ENCODE measurements around the gene PEAK1.
"Not testable (repeated sequence)": the region's sequence is repeated elsewhere in the genome, so short reads cannot be mapped to it uniquely, and the experiment has no call there.

The PEAK1 gene

DNA sequence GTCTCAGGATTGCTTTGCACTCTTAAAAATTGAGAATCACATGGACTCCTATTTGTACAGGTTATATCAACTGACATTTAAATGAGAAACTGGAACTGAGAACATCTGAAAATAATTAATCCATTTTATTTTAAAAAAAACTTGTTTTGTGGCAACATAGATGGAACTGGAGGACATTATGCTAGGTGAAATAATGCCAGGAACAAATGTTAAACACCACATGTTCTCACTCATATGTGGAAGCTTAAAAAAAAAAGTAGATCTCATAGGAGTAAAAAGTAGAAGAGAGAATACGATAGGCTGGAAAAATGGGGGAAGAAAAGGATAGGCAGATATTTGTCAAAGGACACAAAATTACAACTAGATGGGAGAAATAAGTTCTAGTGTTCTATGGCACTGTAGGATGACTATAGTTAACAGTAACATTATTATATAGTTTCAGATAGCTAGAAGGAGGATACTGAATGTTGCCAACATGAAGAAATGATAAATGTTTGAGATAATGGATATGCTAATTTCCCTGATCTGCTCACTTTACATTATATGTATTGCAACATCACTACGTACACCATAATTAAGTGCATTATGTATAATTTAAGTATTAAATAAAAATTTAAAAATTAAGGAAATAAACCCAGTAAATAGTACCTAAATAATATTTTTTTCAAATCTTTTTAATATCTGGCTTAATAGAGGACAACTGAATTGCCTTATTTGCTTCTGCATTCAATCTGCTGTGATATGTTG, 248.5 kb downstream of the PEAK1 start:
- no peak for DNase-seq (ENCODE audit: low read depth)

DNA sequence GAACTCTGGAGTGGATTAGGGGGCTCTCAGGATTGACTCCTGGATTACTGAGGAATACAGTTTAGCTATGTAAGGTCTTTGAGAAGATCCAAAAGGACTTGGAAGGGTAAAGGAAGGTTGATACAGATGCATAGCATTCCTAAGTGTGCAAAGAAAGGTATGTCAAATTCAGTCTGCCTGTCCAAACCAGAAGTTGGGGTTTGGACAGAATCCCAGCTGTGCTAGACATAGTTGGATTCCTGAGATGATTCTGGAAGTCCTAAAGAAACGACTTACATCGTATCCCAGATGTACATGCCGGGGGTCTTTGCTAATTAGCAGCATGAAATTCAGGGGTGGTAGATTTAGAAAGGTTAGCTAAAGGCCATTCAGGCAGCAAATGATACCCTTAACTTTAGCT, 251.3 kb downstream of the PEAK1 start:
- no peak for DNase-seq (ENCODE audit: low read depth)

DNA sequence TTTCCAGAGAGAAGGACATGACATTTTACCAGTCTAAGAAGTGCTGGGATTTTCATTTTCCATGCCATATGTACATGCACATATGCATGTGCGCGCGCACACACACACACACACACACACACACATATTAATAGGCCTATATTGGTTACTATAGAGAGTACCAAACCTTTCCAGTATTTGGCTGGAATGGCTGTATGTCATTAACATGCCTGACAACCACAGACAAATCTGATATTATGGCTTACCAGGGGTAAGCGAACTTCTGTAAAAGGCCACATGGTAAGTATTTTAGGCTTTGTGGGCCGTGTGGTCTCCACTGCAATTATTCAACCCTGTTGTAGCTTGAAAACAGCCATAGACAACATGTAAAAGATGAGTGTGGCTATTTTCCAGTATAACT, 251.8 kb downstream of the PEAK1 start:
- DNase-seq (ENCODE audit: low read depth), result no peak

DNA sequence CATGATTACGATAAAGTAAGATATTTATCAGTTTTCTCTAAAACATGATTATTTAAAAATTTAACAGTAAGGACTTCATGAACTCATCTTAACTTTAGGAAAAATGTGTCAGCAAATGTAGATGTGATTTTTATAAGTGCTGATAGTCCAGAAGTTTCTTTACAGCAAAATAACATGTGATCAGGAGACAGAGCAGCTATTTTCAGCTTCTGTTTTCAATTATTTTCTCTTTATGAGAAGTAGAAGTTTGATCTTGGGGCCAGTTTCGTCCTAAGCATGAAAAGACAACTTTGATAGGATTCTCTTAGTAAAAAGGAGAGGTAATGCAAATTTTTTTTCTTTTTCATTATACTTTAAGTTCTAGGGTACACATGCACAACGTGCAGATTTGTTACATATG, 252.5 kb downstream of the PEAK1 start:
- DNase-seq (ENCODE audit: low read depth), result no peak

DNA sequence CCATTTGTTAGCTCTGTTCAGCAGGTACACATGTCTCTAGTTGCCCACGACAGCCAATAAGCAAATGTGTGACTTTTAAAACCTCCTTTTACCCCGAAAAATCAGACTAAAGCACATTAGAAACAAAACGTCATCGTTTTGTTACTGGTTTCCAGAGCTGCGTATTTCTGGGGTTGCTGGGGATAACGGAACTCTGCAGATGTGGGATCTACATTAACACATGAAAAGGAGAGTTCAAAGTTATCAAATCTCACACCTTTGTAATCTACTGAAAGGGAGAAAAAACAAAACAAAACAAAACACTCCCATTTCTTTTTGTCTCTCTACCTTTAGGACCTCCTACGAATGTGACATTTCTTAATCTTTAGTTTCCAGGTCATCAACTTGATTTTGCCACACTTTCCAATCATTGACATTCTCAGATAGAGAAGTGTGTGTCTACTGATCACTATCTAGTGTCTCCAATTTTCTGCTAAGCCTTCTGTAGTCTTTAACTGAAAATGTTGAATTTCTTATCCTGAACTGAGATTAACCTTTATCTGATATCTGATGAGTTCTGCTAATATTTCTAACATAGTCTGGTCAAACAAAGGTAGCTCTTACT, 256.0 kb downstream of the PEAK1 start:
- no peak for DNase-seq (ENCODE audit: low read depth)

DNA sequence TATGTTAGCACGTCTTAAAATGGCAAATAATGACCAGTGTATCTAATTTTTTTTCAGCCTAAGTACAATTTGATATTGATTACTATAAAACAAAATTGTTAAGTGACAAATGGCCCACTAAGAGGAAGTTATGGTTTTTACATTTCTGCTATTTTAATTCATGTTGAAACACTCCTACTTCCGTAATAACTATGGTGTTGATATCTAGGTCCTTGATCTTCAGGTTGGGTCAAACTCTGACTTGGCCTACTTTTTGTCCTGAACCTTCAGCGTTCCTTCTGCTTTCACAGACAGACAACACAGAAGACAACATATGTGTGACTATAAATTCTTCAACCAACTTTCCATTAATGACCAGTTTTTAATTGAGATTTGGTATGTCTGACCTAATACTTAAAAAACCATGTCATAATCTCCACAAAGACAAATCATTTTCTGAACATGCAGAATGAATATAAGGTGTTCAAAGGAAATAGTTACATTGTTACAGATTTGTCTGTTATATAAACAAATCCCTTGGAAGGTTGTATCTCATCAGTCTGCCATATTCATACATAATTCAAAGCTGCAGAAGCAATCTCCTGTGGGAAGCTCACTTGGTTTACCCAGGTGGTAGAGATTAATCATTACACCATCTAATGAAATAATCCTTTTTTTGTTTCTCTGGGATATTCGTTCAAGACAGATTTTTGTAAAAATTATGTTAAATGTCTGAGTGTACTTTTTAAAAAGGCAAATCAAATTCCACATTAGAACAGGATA, 256.9 kb downstream of the PEAK1 start:
- no peak for DNase-seq (ENCODE audit: low read depth)

DNA sequence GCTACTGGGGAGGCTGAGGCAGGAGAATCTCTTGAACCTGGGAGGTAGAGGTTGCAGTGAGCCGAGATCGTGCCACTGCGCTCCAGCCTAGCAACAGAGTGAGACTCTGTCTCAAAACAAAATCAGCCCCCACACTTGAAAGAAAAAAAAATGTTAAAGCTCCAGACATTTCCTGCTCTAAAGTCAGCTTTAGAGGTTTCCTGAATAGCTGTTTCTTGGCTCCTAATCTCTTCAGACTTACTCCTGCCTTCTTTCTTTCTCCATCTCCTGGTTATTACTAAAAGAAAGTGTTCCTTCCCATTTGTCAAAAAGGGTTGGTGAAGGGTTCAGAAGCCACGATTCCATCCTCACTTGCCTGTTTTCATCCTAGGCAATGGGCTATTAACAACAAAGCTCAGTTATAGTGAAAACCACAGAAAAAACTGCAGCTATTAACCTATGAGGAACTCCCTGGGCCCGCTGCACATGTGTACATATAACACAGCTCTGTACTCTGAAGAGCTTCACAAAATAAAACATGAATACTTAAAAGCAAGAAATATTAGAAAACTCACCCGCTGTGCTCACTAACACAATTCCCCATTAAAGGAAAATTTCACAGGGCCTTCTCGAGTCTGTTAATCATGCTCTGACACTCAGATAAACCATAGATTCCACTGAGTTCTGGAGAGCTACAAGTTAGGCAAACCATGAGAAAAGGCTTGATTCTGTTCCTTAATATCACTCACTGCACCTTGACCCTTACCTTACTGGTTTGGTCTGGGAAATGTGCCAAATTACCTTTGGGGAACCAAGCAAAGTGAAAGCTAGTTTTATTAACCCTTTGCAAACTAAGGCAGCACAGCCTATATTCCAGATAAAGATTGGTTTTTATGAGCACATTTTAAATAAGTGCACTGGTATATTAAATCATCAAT, 259.1 kb downstream of the PEAK1 start:
- no peak for DNase-seq (ENCODE audit: low read depth)

DNA sequence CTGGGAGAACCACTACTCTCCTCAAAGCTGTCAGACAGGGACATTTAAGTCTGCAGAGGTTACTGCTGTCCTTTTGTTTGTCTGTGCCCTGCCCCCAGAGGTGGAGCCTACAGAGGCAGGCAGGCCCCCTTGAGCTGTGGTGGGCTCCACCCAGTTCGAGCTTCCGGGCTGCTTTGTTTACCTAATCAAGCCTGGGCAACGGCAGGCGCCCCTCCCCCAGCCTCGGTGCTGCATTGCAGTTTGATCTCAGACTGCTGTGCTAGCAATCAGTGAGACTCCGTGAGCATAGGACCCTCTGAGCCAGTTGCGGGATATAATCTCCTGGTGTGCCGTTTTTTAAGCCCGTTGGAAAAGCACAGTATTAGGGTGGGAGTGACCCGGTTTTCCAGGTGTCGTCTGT, 263.9 kb downstream of the PEAK1 start:
- not testable (repeated sequence) for DNase-seq (ENCODE audit: low read depth)

DNA sequence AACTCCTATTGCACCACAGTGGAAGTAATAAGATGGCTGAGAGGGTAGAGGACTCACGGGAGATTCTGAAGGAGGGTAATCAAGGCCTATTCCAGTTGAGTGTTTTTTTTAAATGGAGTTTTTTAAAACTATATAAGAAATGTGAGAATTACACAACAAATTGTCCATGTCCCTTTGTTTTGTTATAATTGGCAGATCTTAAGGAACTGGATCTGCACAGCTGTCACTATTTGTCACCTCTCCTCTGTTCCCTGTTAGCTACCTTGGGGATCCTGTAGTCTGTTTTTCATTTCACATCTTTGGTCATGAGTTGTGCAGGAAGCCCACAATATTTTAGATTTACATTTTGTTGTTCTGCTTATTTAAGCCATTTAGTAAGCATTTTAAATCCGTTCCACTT, 271.7 kb downstream of the PEAK1 start:
- no peak for DNase-seq (ENCODE audit: low read depth)

DNA sequence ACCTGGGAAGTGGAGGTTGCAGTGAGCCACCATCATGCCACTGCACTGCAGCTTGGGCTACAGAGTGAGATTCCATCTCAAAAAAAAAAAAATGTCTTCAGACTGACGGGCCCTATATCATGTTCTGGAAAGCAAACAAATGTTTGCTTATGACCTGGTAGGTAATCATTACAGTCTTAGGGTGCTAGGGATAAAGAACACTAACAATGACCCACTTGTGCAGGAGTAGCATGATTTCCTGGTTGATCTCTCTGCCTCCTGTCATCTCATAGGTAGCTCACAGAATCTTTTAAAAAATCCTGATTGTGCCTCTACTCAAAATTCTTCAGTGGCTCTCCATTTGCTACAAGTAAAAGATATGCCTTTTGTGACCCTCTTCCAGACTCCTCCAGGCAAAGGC, 274.5 kb downstream of the PEAK1 start:
- no peak for DNase-seq (ENCODE audit: low read depth)

DNA sequence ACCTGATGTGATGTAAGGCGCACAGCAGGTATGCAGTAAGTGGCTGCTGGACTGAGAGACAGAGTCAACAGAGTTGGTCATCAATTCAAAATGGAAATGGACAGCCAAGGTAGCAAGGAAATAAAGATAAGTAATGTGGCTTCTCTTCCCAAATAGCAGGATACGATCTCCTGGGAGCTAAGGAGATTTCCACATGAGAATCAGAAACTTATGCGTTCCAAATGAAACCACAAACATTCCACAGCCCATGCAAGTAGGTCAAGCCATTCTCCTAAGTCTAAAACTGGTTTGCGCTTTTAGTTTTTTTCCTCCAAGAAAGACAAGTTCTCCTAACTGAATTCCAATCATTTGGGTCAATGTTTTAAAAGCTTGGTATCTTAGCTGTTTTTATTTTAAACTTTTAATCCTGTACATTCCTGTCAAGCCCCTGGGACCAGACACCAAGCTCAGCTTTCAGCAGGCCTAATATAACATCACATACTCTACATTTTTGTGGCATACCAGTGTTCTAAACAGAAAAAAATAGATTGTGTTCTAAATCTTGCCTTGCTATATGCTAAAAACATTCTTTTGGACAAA, 275.3 kb downstream of the PEAK1 start:
- peak; percentile 85 for DNase-seq (ENCODE audit: low read depth)

DNA sequence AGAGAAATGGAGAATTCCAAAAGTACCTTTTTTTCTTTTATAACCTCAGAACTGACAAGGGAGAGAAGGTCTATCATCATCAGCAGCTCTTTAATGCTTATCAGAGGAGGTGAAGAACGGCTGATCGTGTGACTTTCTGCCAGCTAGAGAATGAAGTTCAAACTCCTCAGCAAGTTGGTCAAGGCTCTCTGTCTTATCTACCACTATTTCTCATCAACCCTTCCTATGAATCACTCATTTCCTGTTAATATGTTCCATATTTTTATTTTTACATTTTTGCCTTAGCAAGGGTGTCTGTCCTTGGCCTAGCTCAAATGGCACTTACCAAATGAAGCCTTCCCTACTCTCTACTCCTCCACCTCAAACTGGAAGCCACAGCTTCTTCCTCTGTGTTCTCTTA, 275.9 kb downstream of the PEAK1 start:
- peak; percentile 62 for DNase-seq (ENCODE audit: low read depth)

DNA sequence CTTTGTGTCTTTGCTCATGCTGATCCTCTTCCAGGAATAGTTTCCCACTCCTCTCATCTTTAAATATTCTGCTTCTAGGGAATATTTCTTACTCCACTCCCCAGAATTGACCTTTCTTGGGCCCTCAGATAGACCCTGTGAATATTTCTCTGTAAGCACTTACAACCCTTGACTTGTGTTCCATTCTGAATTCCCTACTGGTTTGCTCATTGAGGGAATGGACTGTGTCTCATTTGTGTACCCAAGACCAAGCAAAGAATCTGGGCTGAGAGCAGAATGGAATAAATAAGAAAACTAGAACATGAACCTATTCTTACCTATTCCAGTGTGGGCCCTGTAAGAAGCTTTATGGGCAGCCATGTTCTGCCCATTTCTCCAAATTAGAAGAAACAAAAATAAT, 276.3 kb downstream of the PEAK1 start:
- DNase-seq (ENCODE audit: low read depth), result no peak

DNA sequence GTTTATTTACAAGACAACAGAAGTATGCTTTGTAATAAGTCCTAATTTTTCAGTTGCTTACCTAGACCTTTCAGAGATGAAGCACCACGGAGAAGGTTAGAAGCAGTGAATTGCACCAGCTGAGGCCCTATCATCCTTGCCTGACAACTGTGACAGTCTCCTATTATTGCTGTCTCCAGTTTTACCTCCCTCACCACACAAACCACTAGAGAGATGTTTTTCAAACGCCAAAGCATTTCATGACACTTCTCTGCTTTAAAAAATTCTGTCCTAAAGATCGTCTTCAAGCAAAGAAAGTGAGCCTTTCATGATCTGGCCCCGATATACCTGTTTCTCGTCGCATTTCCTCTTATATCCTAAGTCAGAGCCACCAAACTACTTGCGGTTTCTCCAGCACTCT, 276.7 kb downstream of the PEAK1 start:
- DNase-seq (ENCODE audit: low read depth), result no peak

DNA sequence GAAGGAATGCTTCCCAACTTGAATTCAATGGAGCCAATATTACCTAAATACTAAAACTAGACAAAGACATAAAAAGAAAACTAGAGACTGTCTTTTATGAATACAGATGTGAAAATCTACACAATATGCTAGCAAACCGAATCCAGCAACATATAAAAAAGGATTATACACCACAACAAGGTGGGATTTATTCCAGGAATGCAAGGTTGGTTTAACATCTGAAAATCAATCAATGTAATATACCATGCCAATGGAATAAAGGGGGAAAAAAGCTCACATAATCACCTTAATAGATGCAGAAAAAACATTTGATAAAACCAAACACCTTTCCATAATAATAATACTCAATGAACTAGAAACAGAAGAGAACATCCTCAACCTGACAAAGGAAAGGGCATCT, 279.7 kb downstream of the PEAK1 start:
- no peak for DNase-seq (ENCODE audit: low read depth)

DNA sequence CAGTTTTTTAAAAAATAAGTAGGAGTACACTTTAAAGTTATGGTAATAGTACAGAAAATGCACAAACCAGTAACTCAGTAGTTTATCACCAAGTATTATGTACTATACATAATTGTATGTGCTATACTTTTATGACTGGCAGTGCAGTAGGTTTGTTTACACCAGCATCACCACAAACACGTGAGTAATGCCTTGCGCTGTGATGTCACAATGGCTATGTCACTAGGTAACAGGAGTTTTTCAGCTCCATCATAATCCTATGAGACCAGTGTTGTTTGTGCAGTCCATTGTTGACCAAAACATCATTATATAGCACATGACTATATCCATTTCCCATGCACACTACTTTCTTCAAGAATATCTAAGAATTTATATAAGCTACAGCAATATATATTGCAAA, 280.6 kb downstream of the PEAK1 start:
- DNase-seq (ENCODE audit: low read depth), result peak; percentile 21

DNA sequence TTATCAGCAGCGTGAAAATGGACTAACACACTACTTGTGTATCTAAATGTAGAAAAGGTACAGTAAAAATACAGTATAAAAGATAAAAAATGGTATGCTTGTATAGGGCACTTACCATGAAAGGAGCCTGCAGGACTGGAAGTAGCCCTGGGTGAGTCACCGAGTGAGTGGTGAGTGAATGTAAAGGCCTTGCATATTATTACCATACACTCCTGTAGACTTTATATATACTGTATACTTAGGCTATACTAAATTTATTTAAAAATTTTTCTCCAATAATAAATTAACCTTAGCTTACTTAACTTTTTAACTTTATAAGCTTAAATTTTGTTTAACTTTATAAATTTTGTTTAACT, 281.8 kb downstream of the PEAK1 start:
- peak; percentile 63 for DNase-seq (ENCODE audit: low read depth)

DNA sequence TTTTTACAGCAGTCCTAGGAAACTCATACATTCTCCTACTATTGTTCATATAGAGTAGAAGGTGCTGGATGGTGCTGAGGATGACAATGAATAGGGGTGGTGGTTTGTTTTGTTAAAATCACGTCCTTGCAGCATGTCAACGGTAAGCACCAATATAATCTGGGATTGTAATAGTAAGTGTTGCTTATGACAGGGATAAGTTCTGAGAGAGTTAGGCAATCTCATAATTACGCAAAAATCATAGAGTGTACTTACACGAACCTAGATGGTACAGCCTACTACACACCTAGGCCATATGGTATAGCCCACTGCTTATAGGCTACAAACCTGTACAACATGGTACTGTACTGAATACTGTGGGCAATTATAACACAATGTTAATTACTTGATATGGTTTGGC, 284.7 kb downstream of the PEAK1 start:
- DNase-seq (ENCODE audit: low read depth), result no peak

DNA sequence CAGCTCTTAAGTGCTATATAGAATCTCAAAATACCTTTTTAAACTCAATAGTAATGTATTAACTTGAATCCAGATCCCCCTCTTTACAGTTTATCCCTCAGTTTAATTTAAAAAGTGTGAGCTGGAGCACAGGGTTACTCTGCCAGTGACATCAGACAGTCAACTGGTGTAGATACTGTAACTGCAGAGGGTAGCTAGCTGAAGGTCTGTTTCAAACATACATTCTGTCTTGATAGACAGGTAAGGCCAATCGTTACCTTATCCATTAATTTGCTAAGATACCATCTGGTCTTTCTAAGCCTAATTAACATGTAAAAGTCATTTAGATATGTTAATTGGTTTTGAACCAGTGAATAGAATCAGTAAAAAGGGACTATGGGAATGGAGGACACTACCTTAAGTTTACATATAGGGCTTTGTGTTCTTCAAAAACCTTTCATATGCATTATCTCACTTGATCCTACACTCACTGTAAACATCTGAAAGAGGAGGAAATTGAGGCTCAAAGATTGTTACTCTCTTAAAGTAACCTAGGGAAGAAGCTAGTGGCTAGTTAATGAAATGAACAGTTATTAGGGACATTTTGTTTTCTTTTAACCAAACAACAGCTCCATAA, 289.5 kb downstream of the PEAK1 start:
- DNase-seq (ENCODE audit: low read depth), result no peak

DNA sequence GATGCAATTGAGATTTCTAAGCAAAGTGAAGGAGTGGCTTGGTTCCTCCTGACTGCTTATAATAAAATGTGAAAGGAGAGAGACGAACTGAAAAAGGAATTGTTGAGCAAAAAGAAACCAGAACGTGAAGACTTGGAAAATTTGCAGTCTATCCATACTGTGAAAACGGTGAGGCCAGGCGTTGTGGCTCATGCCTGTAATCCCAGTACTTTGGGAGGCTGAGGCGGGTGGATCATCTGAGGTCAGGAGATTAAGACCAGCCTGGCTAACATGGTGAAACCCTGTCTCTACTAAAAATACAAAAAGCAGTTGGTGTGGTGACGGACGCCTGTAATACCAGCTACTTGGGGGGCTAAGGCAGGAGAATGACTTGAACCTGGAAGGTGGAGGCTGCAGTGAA, 292.3 kb downstream of the PEAK1 start:
- DNase-seq (ENCODE audit: low read depth), result no peak

DNA sequence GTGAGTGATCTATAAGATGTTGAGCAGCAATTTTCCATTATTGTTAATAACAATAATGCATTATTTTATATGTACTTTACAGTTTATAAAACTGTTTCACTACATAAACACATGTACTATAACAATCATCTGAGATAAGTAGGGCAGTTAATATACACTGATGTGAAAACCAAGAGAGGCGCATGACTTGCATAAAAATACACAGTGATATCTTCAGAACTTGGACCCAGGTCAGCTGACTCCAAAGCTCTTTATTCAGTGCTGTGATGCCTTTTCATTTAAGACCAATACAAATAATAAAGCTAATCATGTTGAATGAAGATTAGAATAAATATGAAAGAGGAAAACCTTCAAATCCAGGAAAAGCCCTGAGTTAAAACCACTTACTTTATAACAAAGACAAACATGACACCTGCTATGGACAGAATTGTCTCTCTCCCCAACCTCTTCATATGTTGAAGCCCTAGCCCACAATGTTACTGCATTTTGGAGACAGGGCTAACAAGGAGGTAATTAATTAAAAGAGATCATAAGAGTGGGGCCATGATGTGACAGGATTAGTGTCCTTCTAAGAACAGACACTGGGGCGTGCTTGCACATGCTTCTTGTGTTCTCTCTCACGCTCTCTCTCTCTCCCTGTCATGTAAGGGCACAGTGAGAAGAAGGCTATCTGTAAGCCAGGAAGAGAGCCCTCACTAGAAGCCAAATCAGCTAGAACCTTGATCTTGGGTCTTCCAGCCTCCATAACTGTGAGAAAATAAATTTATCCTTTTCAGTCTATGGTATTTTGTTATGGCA, 293.2 kb downstream of the PEAK1 start:
- DNase-seq (ENCODE audit: low read depth), result no peak

All from ELR (cell line).